ENCODE data around the gene CDC42EP3.

GRCh38 chr2:37609782-37610181 is 61.7 kb downstream of the CDC42EP3 start:
- TF ChIP-seq POLR2A (IDR thresholded peaks at IDR 0.05) (no peak), CTCF (IDR thresholded peaks at IDR 0.05) (no peak)
